ENCODE results near the gene FKBP1A.

DNA sequence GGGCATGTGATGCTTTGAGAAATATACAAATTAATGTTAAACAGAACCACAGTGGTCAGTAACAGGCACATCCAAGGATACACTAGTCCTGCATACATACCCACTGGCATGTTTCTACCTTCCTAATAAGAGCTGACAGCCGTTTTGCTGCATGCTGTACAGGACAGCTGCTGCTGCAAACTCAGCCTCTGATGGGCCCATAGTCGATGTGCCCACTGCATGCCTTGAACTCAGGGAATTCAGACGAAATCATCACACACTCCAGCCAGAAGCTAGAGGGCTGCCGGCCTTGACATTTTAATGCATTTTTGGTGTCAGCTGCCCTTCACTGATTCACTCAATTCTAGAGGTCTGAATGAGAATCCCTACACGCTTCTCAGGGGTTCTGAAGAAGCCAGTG, 29.3 kb downstream of the FKBP1A start:
- TF ChIP-seq CTCF (IDR thresholded peaks at IDR 0.05), result no peak
- no peak for TF ChIP-seq POLR2A (IDR thresholded peaks at IDR 0.05)
- no peak for TF ChIP-seq POLR2AphosphoS5 (IDR thresholded peaks at IDR 0.05; ENCODE audit: insufficient read depth in 1 of 2, low read depth in 1 of 2)
